GM12891 (cell line): Measurements from ENCODE around the gene EME2.
A peak's percentile ranks its signal among the peaks of the same experiment; 100 is the strongest.

Experiments
- DNase-seq: peaks from one replicate; pipeline ENCODE4 v3.0.0; 2011; ENCODE audit warnings: low spot score; ENCODE audit not compliant: insufficient read length
- FAIRE-seq: peaks from 2 replicates; lab custom pipeline; 2011; peaks lifted over from hg19 to GRCh38; lab: Jason Lieb, UNC
- PAX5 ChIP-seq: IDR thresholded peaks from 2 replicates; pipeline ENCODE4 v1.6.1; 2011; ENCODE audit warnings: low read length, moderate library complexity, mild to moderate bottlenecking; ENCODE audit not compliant: insufficient read depth, severe bottlenecking
- POLR2A ChIP-seq: IDR thresholded peaks from 2 replicates; pipeline ENCODE4 v1.6.1; 2011; ENCODE audit warnings: low read depth, low read length, control low read depth
- POLR2AphosphoS5 ChIP-seq: IDR thresholded peaks from 2 replicates; pipeline ENCODE4 v1.6.1; 2011; ENCODE audit warnings: low read depth, low read length, control low read depth
- POU2F2 ChIP-seq: IDR thresholded peaks from 2 replicates; pipeline ENCODE4 v1.6.1; 2011; ENCODE audit warnings: low read depth, mild to moderate bottlenecking, control low read depth, low read length, moderate library complexity
- SPI1 ChIP-seq: IDR thresholded peaks from 2 replicates; pipeline ENCODE4 v1.6.1; 2011; ENCODE audit warnings: low read depth, low read length, control low read depth
- TAF1 ChIP-seq: IDR thresholded peaks from 2 replicates; pipeline ENCODE4 v1.6.1; 2011; ENCODE audit warnings: low read depth, low read length, control low read depth

Gene EME2

GRCh38 chr16:1809281-1809801, 36.7 kb downstream of the EME2 start:
- TF ChIP-seq SPI1 (no peak), PAX5 (no peak), POU2F2 (no peak), TAF1 (no peak)
- no peak for DNase-seq
- no peak for FAIRE-seq

GRCh38 chr16:1810106-1810505, 37.5 kb downstream of the EME2 start:
- no peak for TF ChIP-seq POU2F2
- no peak for TF ChIP-seq PAX5
- TF ChIP-seq SPI1, result no peak
- no peak for TF ChIP-seq POLR2A
- no peak for TF ChIP-seq POLR2AphosphoS5
- TF ChIP-seq TAF1, result no peak
- DNase-seq (no peak), FAIRE-seq (no peak)

- TF ChIP-seq POU2F2 (no peak), TAF1 (no peak), SPI1 (no peak), POLR2A (no peak), POLR2AphosphoS5 (no peak), PAX5 (no peak)
- FAIRE-seq (no peak), DNase-seq (no peak)
Measured at GRCh38 chr16:1810536-1810935, 37.9 kb downstream of the EME2 start.

GRCh38 chr16:1812732-1813163, 40.1 kb downstream of the EME2 start:
- DNase-seq, result no peak
- TF ChIP-seq PAX5 (no peak), TAF1 (no peak), POLR2A (no peak), POLR2AphosphoS5 (no peak), SPI1 (no peak), POU2F2 (no peak)
- peak; percentile 63 for FAIRE-seq

GRCh38 chr16:1815461-1815860, 42.9 kb downstream of the EME2 start:
- FAIRE-seq (no peak), DNase-seq (no peak)
- TF ChIP-seq SPI1 (no peak), POU2F2 (no peak), TAF1 (no peak), POLR2AphosphoS5 (no peak), PAX5 (no peak), POLR2A (no peak)

- TF ChIP-seq POU2F2 (no peak), SPI1 (no peak), POLR2A (no peak), PAX5 (no peak)
- DNase-seq, result no peak
- FAIRE-seq, result no peak
Measured at GRCh38 chr16:1816396-1817275, 44.0 kb downstream of the EME2 start.

GRCh38 chr16:1817276-1817589, 44.6 kb downstream of the EME2 start:
- FAIRE-seq (no peak), DNase-seq (no peak)
- no peak for TF ChIP-seq POLR2A
- no peak for TF ChIP-seq POLR2AphosphoS5
- TF ChIP-seq SPI1, result no peak
- TF ChIP-seq PAX5, result no peak
- TF ChIP-seq POU2F2, result no peak
- no peak for TF ChIP-seq TAF1

- DNase-seq, result no peak
- TF ChIP-seq POLR2AphosphoS5 (no peak), TAF1 (no peak), SPI1 (no peak), PAX5 (no peak), POLR2A (no peak), POU2F2 (no peak)
- no peak for FAIRE-seq
Measured at GRCh38 chr16:1817716-1818115, 45.1 kb downstream of the EME2 start.

GRCh38 chr16:1818204-1818872, 45.7 kb downstream of the EME2 start:
- DNase-seq (no peak), FAIRE-seq (no peak)
- no peak for TF ChIP-seq TAF1
- no peak for TF ChIP-seq POU2F2
- no peak for TF ChIP-seq POLR2A
- TF ChIP-seq SPI1, result no peak
- TF ChIP-seq PAX5, result no peak
- no peak for TF ChIP-seq POLR2AphosphoS5

- no peak for DNase-seq
- TF ChIP-seq POLR2AphosphoS5 (no peak), PAX5 (no peak)
- no peak for FAIRE-seq
Measured at GRCh38 chr16:1818873-1819525, 46.4 kb downstream of the EME2 start.
